ENCODE measurements around the gene SH3BP2.

SH3BP2 gene

GRCh38 chr4:2861631-2862436, 68.9 kb downstream of the SH3BP2 start:
- DNase-seq (ENCODE audit: insufficient read length) (no peak), FAIRE-seq (peak; percentile 56)
- TF ChIP-seq POLR2AphosphoS5 (IDR thresholded peaks at IDR 0.05; ENCODE audit: low read depth, low read length): no peak
- no peak for TF ChIP-seq TAF1 (IDR thresholded peaks at IDR 0.05; ENCODE audit: borderline replicate concordance, low read depth, low read length)
- no peak for TF ChIP-seq POLR2A (IDR thresholded peaks at IDR 0.05; ENCODE audit: low read depth, low read length)

GRCh38 chr4:2862528-2862927, 69.6 kb downstream of the SH3BP2 start:
- DNase-seq (ENCODE audit: insufficient read length): no peak
- no peak for FAIRE-seq
- TF ChIP-seq POLR2AphosphoS5 (IDR thresholded peaks at IDR 0.05; ENCODE audit: low read depth, low read length): no peak
- TF ChIP-seq POLR2A (IDR thresholded peaks at IDR 0.05; ENCODE audit: low read depth, low read length): no peak
- TF ChIP-seq TAF1 (IDR thresholded peaks at IDR 0.05; ENCODE audit: borderline replicate concordance, low read depth, low read length): no peak

GRCh38 chr4:2863649-2864048, 70.8 kb downstream of the SH3BP2 start:
- DNase-seq (ENCODE audit: insufficient read length): no peak
- FAIRE-seq: no peak
- TF ChIP-seq TAF1 (IDR thresholded peaks at IDR 0.05; ENCODE audit: borderline replicate concordance, low read depth, low read length) (no peak), POLR2AphosphoS5 (IDR thresholded peaks at IDR 0.05; ENCODE audit: low read depth, low read length) (no peak), POLR2A (IDR thresholded peaks at IDR 0.05; ENCODE audit: low read depth, low read length) (no peak)

- TF ChIP-seq TAF1 (IDR thresholded peaks at IDR 0.05; ENCODE audit: borderline replicate concordance, low read depth, low read length) (no peak), POLR2A (IDR thresholded peaks at IDR 0.05; ENCODE audit: low read depth, low read length) (no peak), POLR2AphosphoS5 (IDR thresholded peaks at IDR 0.05; ENCODE audit: low read depth, low read length) (no peak)
- FAIRE-seq: no peak
- DNase-seq (ENCODE audit: insufficient read length): no peak
Observed at GRCh38 chr4:2865196-2865780, 72.4 kb downstream of the SH3BP2 start.

GRCh38 chr4:2866160-2866861, 73.4 kb downstream of the SH3BP2 start:
- TF ChIP-seq POLR2A (IDR thresholded peaks at IDR 0.05; ENCODE audit: low read depth, low read length): no peak
- no peak for TF ChIP-seq POLR2AphosphoS5 (IDR thresholded peaks at IDR 0.05; ENCODE audit: low read depth, low read length)
- TF ChIP-seq TAF1 (IDR thresholded peaks at IDR 0.05; ENCODE audit: borderline replicate concordance, low read depth, low read length): no peak
- FAIRE-seq: no peak
- no peak for DNase-seq (ENCODE audit: insufficient read length)

GRCh38 chr4:2866891-2867290, 74.0 kb downstream of the SH3BP2 start:
- FAIRE-seq: no peak
- no peak for DNase-seq (ENCODE audit: insufficient read length)
- no peak for TF ChIP-seq POLR2A (IDR thresholded peaks at IDR 0.05; ENCODE audit: low read depth, low read length)
- TF ChIP-seq TAF1 (IDR thresholded peaks at IDR 0.05; ENCODE audit: borderline replicate concordance, low read depth, low read length): no peak
- TF ChIP-seq POLR2AphosphoS5 (IDR thresholded peaks at IDR 0.05; ENCODE audit: low read depth, low read length): no peak

GRCh38 chr4:2867758-2868491, 75.0 kb downstream of the SH3BP2 start:
- FAIRE-seq (no peak), DNase-seq (ENCODE audit: insufficient read length) (no peak)
- TF ChIP-seq TAF1 (IDR thresholded peaks at IDR 0.05; ENCODE audit: borderline replicate concordance, low read depth, low read length) (no peak), POLR2A (IDR thresholded peaks at IDR 0.05; ENCODE audit: low read depth, low read length) (no peak), POLR2AphosphoS5 (IDR thresholded peaks at IDR 0.05; ENCODE audit: low read depth, low read length) (no peak)

GRCh38 chr4:2868877-2869487, 76.1 kb downstream of the SH3BP2 start:
- TF ChIP-seq TAF1 (IDR thresholded peaks at IDR 0.05; ENCODE audit: borderline replicate concordance, low read depth, low read length): no peak
- TF ChIP-seq POLR2AphosphoS5 (IDR thresholded peaks at IDR 0.05; ENCODE audit: low read depth, low read length): no peak
- FAIRE-seq (no peak), DNase-seq (ENCODE audit: insufficient read length) (no peak)

- TF ChIP-seq POLR2AphosphoS5 (IDR thresholded peaks at IDR 0.05; ENCODE audit: low read depth, low read length) (no peak), POLR2A (IDR thresholded peaks at IDR 0.05; ENCODE audit: low read depth, low read length) (no peak), TAF1 (IDR thresholded peaks at IDR 0.05; ENCODE audit: borderline replicate concordance, low read depth, low read length) (no peak)
- DNase-seq (ENCODE audit: insufficient read length) (no peak), FAIRE-seq (no peak)
Observed at GRCh38 chr4:2869659-2870058, 76.8 kb downstream of the SH3BP2 start.

- FAIRE-seq (no peak), DNase-seq (ENCODE audit: insufficient read length) (no peak)
- TF ChIP-seq POLR2AphosphoS5 (IDR thresholded peaks at IDR 0.05; ENCODE audit: low read depth, low read length) (no peak), TAF1 (IDR thresholded peaks at IDR 0.05; ENCODE audit: borderline replicate concordance, low read depth, low read length) (no peak), POLR2A (IDR thresholded peaks at IDR 0.05; ENCODE audit: low read depth, low read length) (no peak)
Observed at GRCh38 chr4:2870082-2870481, 77.2 kb downstream of the SH3BP2 start.

GRCh38 chr4:2871466-2871865, 78.6 kb downstream of the SH3BP2 start:
- FAIRE-seq (no peak), DNase-seq (ENCODE audit: insufficient read length) (no peak)
- TF ChIP-seq POLR2A (IDR thresholded peaks at IDR 0.05; ENCODE audit: low read depth, low read length): no peak
- TF ChIP-seq POLR2AphosphoS5 (IDR thresholded peaks at IDR 0.05; ENCODE audit: low read depth, low read length): no peak
- no peak for TF ChIP-seq TAF1 (IDR thresholded peaks at IDR 0.05; ENCODE audit: borderline replicate concordance, low read depth, low read length)
